Mucosa of gallbladder (tissue), 1 donor: ENCODE measurements around the gene IGSF21. TPM values are rescaled to one million over a fixed set of nuclear protein-coding genes. Genes with fewer than 3 reads are reported as not detected.

Experiments used
- DNase-seq: peaks from one replicate; pipeline ENCODE4 v3.0.0-alpha.2; 2020; ENCODE audit warnings: low spot score
- total RNA-seq: library from RNA; stranded (reverse); gene quantifications from one replicate; pipeline ENCODE4 v1.2.1, GENCODE V29; 2021
- donor health status: DM: no; HTN: no; CAD: no.

Gene IGSF21
- total RNA-seq, 1 donor from 2014 or later = 7.0 TPM

GRCh38 chr1:18422076-18422777 is 314.6 kb downstream of the IGSF21 start:
- no peak for DNase-seq

- DNase-seq = no peak
Observed at GRCh38 chr1:18422954-18423353, 315.4 kb downstream of the IGSF21 start.

- no peak for DNase-seq
Observed at GRCh38 chr1:18426580-18426979, 319.0 kb downstream of the IGSF21 start.
